ENCODE results near the gene TMEM158.

Gene TMEM158

GRCh38 chr3:45185052-45185451, 41.0 kb downstream of the TMEM158 start:
- 100% methylated on average over 2 of the region's 2 CpGs; no CpG with 5 or more reads in 1 of the 2 experiments for WGBS, 2 experiments (ENCODE audit: insufficient coverage in 2 of 2)
- no peak overlapping the region for H3K4me3 ChIP-seq (ENCODE audit: extremely low read depth, insufficient read depth, low read length, poor library complexity, severe bottlenecking)

GRCh38 chr3:45183872-45184262, 42.2 kb downstream of the TMEM158 start:
- Histone ChIP-seq H3K9me3 (ENCODE audit: control insufficient read depth, low read length) (no peaks in the 10 kb centered on the region), H3K27ac (ENCODE audit: low read depth, low read length, severe bottlenecking) (peak overlapping the region; percentile 95), H3K4me3 (ENCODE audit: extremely low read depth, insufficient read depth, low read length, poor library complexity, severe bottlenecking) (no peak overlapping the region), H3K4me1 (ENCODE audit: control insufficient read depth, insufficient read depth, low read length, poor library complexity, severe bottlenecking) (peaks cover 28% of the 10 kb centered on the region), H3K36me3 (ENCODE audit: control insufficient read depth, insufficient read depth, low read length) (no peaks in the 10 kb centered on the region)
- 90 to 92% methylated on average over 7 of the region's 7 CpGs for WGBS, 2 experiments (ENCODE audit: insufficient coverage in 2 of 2)

More at GRCh38 chr3:45185052-45185451, 41.0 kb downstream of the TMEM158 start:
- no peak overlapping the region for H3K27ac ChIP-seq (ENCODE audit: low read depth, low read length, severe bottlenecking)
- peaks cover 28% of the 10 kb centered on the region for H3K4me1 ChIP-seq (ENCODE audit: control insufficient read depth, insufficient read depth, low read length, poor library complexity, severe bottlenecking)
- H3K36me3 ChIP-seq (ENCODE audit: control insufficient read depth, insufficient read depth, low read length) = no peaks in the 10 kb centered on the region
- H3K9me3 ChIP-seq (ENCODE audit: control insufficient read depth, low read length) = no peaks in the 10 kb centered on the region

- Histone ChIP-seq H3K36me3 (ENCODE audit: control insufficient read depth, insufficient read depth, low read length) (no peaks in the 10 kb centered on the region), H3K4me1 (ENCODE audit: control insufficient read depth, insufficient read depth, low read length, poor library complexity, severe bottlenecking) (peaks cover 34% of the 10 kb centered on the region), H3K27ac (ENCODE audit: low read depth, low read length, severe bottlenecking) (peak overlapping the region; percentile 95), H3K9me3 (ENCODE audit: control insufficient read depth, low read length) (no peaks in the 10 kb centered on the region), H3K4me3 (ENCODE audit: extremely low read depth, insufficient read depth, low read length, poor library complexity, severe bottlenecking) (no peak overlapping the region)
- 42 to 51% methylated on average over 5 to 6 of the region's 7 CpGs for WGBS, 2 experiments (ENCODE audit: insufficient coverage in 2 of 2)
Measured at GRCh38 chr3:45182915-45183871, 42.9 kb downstream of the TMEM158 start.

GRCh38 chr3:45181496-45181895, 44.6 kb downstream of the TMEM158 start:
- Histone ChIP-seq H3K36me3 (ENCODE audit: control insufficient read depth, insufficient read depth, low read length) (no peaks in the 10 kb centered on the region), H3K9me3 (ENCODE audit: control insufficient read depth, low read length) (no peaks in the 10 kb centered on the region), H3K4me1 (ENCODE audit: control insufficient read depth, insufficient read depth, low read length, poor library complexity, severe bottlenecking) (peaks cover 40% of the 10 kb centered on the region), H3K27ac (ENCODE audit: low read depth, low read length, severe bottlenecking) (no peak overlapping the region), H3K4me3 (ENCODE audit: extremely low read depth, insufficient read depth, low read length, poor library complexity, severe bottlenecking) (no peak overlapping the region)
- WGBS, 2 experiments (ENCODE audit: insufficient coverage in 2 of 2) = 67 to 89% methylated on average over 1 to 4 of the region's 5 CpGs

GRCh38 chr3:45180899-45181298, 45.2 kb downstream of the TMEM158 start:
- 95 to 100% methylated on average over 2 to 3 of the region's 7 CpGs for WGBS, 2 experiments (ENCODE audit: insufficient coverage in 2 of 2)
- no peak overlapping the region for H3K27ac ChIP-seq (ENCODE audit: low read depth, low read length, severe bottlenecking)
- no peak overlapping the region for H3K4me3 ChIP-seq (ENCODE audit: extremely low read depth, insufficient read depth, low read length, poor library complexity, severe bottlenecking)
- peaks cover 40% of the 10 kb centered on the region for H3K4me1 ChIP-seq (ENCODE audit: control insufficient read depth, insufficient read depth, low read length, poor library complexity, severe bottlenecking)
- H3K36me3 ChIP-seq (ENCODE audit: control insufficient read depth, insufficient read depth, low read length) = no peaks in the 10 kb centered on the region
- no peaks in the 10 kb centered on the region for H3K9me3 ChIP-seq (ENCODE audit: control insufficient read depth, low read length)

GRCh38 chr3:45180051-45180450, 46.0 kb downstream of the TMEM158 start:
- Histone ChIP-seq H3K27ac (ENCODE audit: low read depth, low read length, severe bottlenecking) (no peak overlapping the region), H3K36me3 (ENCODE audit: control insufficient read depth, insufficient read depth, low read length) (no peaks in the 10 kb centered on the region), H3K9me3 (ENCODE audit: control insufficient read depth, low read length) (no peaks in the 10 kb centered on the region), H3K4me3 (ENCODE audit: extremely low read depth, insufficient read depth, low read length, poor library complexity, severe bottlenecking) (no peak overlapping the region), H3K4me1 (ENCODE audit: control insufficient read depth, insufficient read depth, low read length, poor library complexity, severe bottlenecking) (peaks cover 40% of the 10 kb centered on the region)
- 90 to 97% methylated on average over 4 to 5 of the region's 6 CpGs for WGBS, 2 experiments (ENCODE audit: insufficient coverage in 2 of 2)

GRCh38 chr3:45179163-45179562, 46.9 kb downstream of the TMEM158 start:
- Histone ChIP-seq H3K4me3 (ENCODE audit: extremely low read depth, insufficient read depth, low read length, poor library complexity, severe bottlenecking) (no peak overlapping the region), H3K4me1 (ENCODE audit: control insufficient read depth, insufficient read depth, low read length, poor library complexity, severe bottlenecking) (peaks cover 41% of the 10 kb centered on the region), H3K9me3 (ENCODE audit: control insufficient read depth, low read length) (no peaks in the 10 kb centered on the region), H3K36me3 (ENCODE audit: control insufficient read depth, insufficient read depth, low read length) (no peaks in the 10 kb centered on the region), H3K27ac (ENCODE audit: low read depth, low read length, severe bottlenecking) (no peak overlapping the region)
- 80 to 88% methylated on average over 1 to 2 of the region's 3 CpGs for WGBS, 2 experiments (ENCODE audit: insufficient coverage in 2 of 2)

- no peak overlapping the region for H3K4me3 ChIP-seq (ENCODE audit: extremely low read depth, insufficient read depth, low read length, poor library complexity, severe bottlenecking)
- WGBS, 2 experiments (ENCODE audit: insufficient coverage in 2 of 2) = 87 to 90% methylated on average over 10 to 13 of the region's 13 CpGs
- H3K27ac ChIP-seq (ENCODE audit: low read depth, low read length, severe bottlenecking) = no peak overlapping the region
- peaks cover 37% of the 10 kb centered on the region for H3K4me1 ChIP-seq (ENCODE audit: control insufficient read depth, insufficient read depth, low read length, poor library complexity, severe bottlenecking)
- no peaks in the 10 kb centered on the region for H3K36me3 ChIP-seq (ENCODE audit: control insufficient read depth, insufficient read depth, low read length)
- H3K9me3 ChIP-seq (ENCODE audit: control insufficient read depth, low read length) = no peaks in the 10 kb centered on the region
Measured at GRCh38 chr3:45178183-45179023, 47.7 kb downstream of the TMEM158 start.

- WGBS, 2 experiments (ENCODE audit: insufficient coverage in 2 of 2) = 60 to 89% methylated on average over 1 of the region's 4 CpGs
- Histone ChIP-seq H3K4me1 (ENCODE audit: control insufficient read depth, insufficient read depth, low read length, poor library complexity, severe bottlenecking) (peaks cover 26% of the 10 kb centered on the region), H3K27ac (ENCODE audit: low read depth, low read length, severe bottlenecking) (no peak overlapping the region), H3K9me3 (ENCODE audit: control insufficient read depth, low read length) (peaks cover 3% of the 10 kb centered on the region), H3K36me3 (ENCODE audit: control insufficient read depth, insufficient read depth, low read length) (no peaks in the 10 kb centered on the region), H3K4me3 (ENCODE audit: extremely low read depth, insufficient read depth, low read length, poor library complexity, severe bottlenecking) (no peak overlapping the region)
Measured at GRCh38 chr3:45176912-45177311, 49.2 kb downstream of the TMEM158 start.

Data from mesodermal cell (in vitro differentiated cells).